DOHH2 (cell line): ENCODE measurements around the gene CMSS1.

Experiments used
- CTCF ChIP-seq: fragments of 200-600 bp; sonication (generic); IDR thresholded peaks from one replicate; pipeline ENCODE4 v1.5.1; 2014; ENCODE audit warnings: antibody characterized with exemption, mild to moderate bottlenecking, low read depth, low read length; ENCODE audit not compliant: poor library complexity, severe bottlenecking
- EZH2phosphoT487 ChIP-seq: fragments of 200-600 bp; sonication (generic); IDR thresholded peaks from 2 replicates; pipeline ENCODE4 v1.6.1; 2017; ENCODE audit warnings: borderline replicate concordance, mild to moderate bottlenecking, antibody characterized with exemption, low read length, moderate library complexity, mixed read lengths

- no peak for TF ChIP-seq CTCF
- TF ChIP-seq EZH2phosphoT487 = no peak
Observed at GRCh38 chr3:100128565-100128964, 310.9 kb downstream of the CMSS1 start.
